OCI-LY7 (cell line): ENCODE measurements around the gene SH3PXD2A. TPM values are rescaled to one million over a fixed set of nuclear protein-coding genes. Genes with fewer than 3 reads are reported as not detected.

ENCODE experiments used
- BruUV-seq: library from RNA; stranded (reverse); fragments of 400-500 nt; replicated peaks from 2 replicates; lab custom pipeline; 2021; lab: Mats Ljungman, UMichigan
- CTCF ChIA-PET: fragments of 300-600 bp; sonication (Branson Sonifier 250); formaldehyde crosslinking; loops from one replicate; lab custom pipeline; 2022; ENCODE audit warnings: antibody characterized with exemption; ENCODE audit not compliant: unreplicated experiment; lab: Charles Lee
- POLR2A ChIA-PET: fragments of 300-600 bp; sonication (Branson Sonifier 250); formaldehyde crosslinking; loops from one replicate; lab custom pipeline; 2022; ENCODE audit warnings: antibody characterized with exemption; lab: Charles Lee
- DNase-seq: peaks from one replicate; pipeline ENCODE4 v3.0.0-alpha.2; 2015; ENCODE audit warnings: low spot score
- H2AFZ ChIP-seq: fragments of 200-600 bp; sonication (generic), shearing (Covaris generic); 2 replicates; pipeline ENCODE4 v1.6.1; 2014; ENCODE audit warnings: mild to moderate bottlenecking, antibody characterized with exemption, low read length, moderate library complexity
- H3K27ac ChIP-seq: fragments of 200-600 bp; sonication (generic); 2 replicates; pipeline ENCODE4 v1.5.1; 2014; ENCODE audit warnings: mixed run types, low read depth, mild to moderate bottlenecking, moderate library complexity, low read length, inconsistent platforms; ENCODE audit not compliant: poor library complexity, severe bottlenecking
- H3K36me3 ChIP-seq: fragments of 200-600 bp; sonication (generic); 2 replicates; pipeline ENCODE4 v1.6.1; 2014; ENCODE audit warnings: mild to moderate bottlenecking, antibody characterized with exemption, low read length, moderate library complexity, mixed read lengths; ENCODE audit not compliant: insufficient read depth
- H3K4me1 ChIP-seq: fragments of 200-600 bp; sonication (generic); 2 replicates; pipeline ENCODE4 v1.5.1; 2014; ENCODE audit warnings: mild to moderate bottlenecking, low read length; ENCODE audit not compliant: insufficient read depth, poor library complexity, severe bottlenecking
- H3K4me2 ChIP-seq: fragments of 200-600 bp; sonication (generic); 2 replicates; pipeline ENCODE4 v1.6.1; 2014; ENCODE audit warnings: mild to moderate bottlenecking, low read length
- H3K4me3 ChIP-seq: fragments of 200-600 bp; sonication (generic); 2 replicates; pipeline ENCODE4 v1.5.1; 2014; ENCODE audit warnings: mild to moderate bottlenecking, low read depth, low read length; ENCODE audit not compliant: poor library complexity, severe bottlenecking
- H3K79me2 ChIP-seq: fragments of 200-600 bp; sonication (generic); 2 replicates; pipeline ENCODE4 v1.6.1; 2016; ENCODE audit warnings: low read depth, mild to moderate bottlenecking, low read length, moderate library complexity, mixed read lengths; ENCODE audit not compliant: insufficient read depth
- H3K9me2 ChIP-seq: fragments of 200-600 bp; sonication (generic); 2 replicates; pipeline ENCODE4 v1.6.1; 2016; ENCODE audit warnings: mild to moderate bottlenecking, low read length, mixed read lengths; ENCODE audit not compliant: insufficient read depth
- H3K9me3 ChIP-seq: fragments of 200-600 bp; sonication (generic); 2 replicates; pipeline ENCODE4 v1.6.1; 2014; ENCODE audit warnings: mild to moderate bottlenecking, mixed run types, low read length, mixed read lengths
- H4K20me1 ChIP-seq: fragments of 200-600 bp; sonication (generic); 2 replicates; pipeline ENCODE4 v1.6.1; 2014; ENCODE audit warnings: mild to moderate bottlenecking, antibody characterized with exemption, low read length, moderate library complexity, mixed read lengths; ENCODE audit not compliant: insufficient read depth
- CTCF ChIP-seq: fragments of 200-600 bp; sonication (generic); conservative IDR thresholded peaks from 2 replicates; pipeline ENCODE4 v1.5.1; 2014; ENCODE audit warnings: mild to moderate bottlenecking, antibody characterized with exemption, low read length, moderate library complexity, mixed read lengths
- EZH2phosphoT487 ChIP-seq: fragments of 200-600 bp; sonication (generic); IDR thresholded peaks from 2 replicates; pipeline ENCODE4 v1.6.1; 2018; ENCODE audit warnings: low read depth, borderline replicate concordance, mild to moderate bottlenecking, mixed run types, antibody characterized with exemption, low read length, moderate library complexity, mixed read lengths
- intact Hi-C: fragments of 100-400 bp; cut with micrococcal nuclease; formaldehyde crosslinking; loops from one replicate; pipeline ENCODE4 v1.10.0; 2022; ENCODE audit not compliant: unreplicated experiment
- total RNA-seq, 2 experiments: library from RNA; depleted of rRNA in 1 of 2; stranded (reverse); fragments of >200 nt in 1 of 2; shearing (Covaris generic) in 1 of 2; gene quantifications; 2 replicates each; pipeline ENCODE4 v1.2.3, GENCODE V29; 2014 to 2022

Gene SH3PXD2A
- total RNA-seq, 2 experiments from 2014 or later, result 0.85 to 5.9 TPM

GRCh38 chr10:103876155-103876554 lies 20.8 kb upstream of the SH3PXD2A start:
- Histone ChIP-seq H3K9me3 (no peaks in the 10 kb centered on the region), H3K4me3 (no peak overlapping the region), H3K36me3 (no peaks in the 10 kb centered on the region), H2AFZ (no peak overlapping the region), H3K79me2 (no peaks in the 10 kb centered on the region), H4K20me1 (no peaks in the 10 kb centered on the region), H3K27ac (no peak overlapping the region), H3K9me2 (no peaks in the 10 kb centered on the region), H3K4me1 (no peaks in the 10 kb centered on the region), H3K4me2 (no peak overlapping the region)
- ChIA-PET CTCF (interaction anchor here (1.0 kb wide), 1 partner anchor 12 kb away, joined by 3 read pairs; no protein-coding TSS in a partner anchor), POLR2A (no interaction called here)
- no peak for DNase-seq
- intact Hi-C loops, result no loop called here
- TF ChIP-seq CTCF, result no peak
- TF ChIP-seq EZH2phosphoT487, result no peak
- no TSS peak for BruUV-seq

GRCh38 chr10:103874730-103875129 lies 19.4 kb upstream of the SH3PXD2A start:
- Histone ChIP-seq H3K9me2 (no peaks in the 10 kb centered on the region), H3K79me2 (no peaks in the 10 kb centered on the region), H3K9me3 (no peaks in the 10 kb centered on the region), H4K20me1 (no peaks in the 10 kb centered on the region), H3K4me1 (no peaks in the 10 kb centered on the region), H2AFZ (no peak overlapping the region), H3K4me2 (no peak overlapping the region), H3K4me3 (no peak overlapping the region), H3K27ac (no peak overlapping the region), H3K36me3 (no peaks in the 10 kb centered on the region)
- CTCF ChIA-PET, result no interaction called here
- POLR2A ChIA-PET, result interaction anchor here (0.7 kb wide), 2 partner anchors 13 to 26 kb away, joined by 3 read pairs; no protein-coding TSS in a partner anchor
- TF ChIP-seq CTCF (no peak), EZH2phosphoT487 (no peak)
- BruUV-seq, result no TSS peak
- DNase-seq, result no peak
- intact Hi-C loops, result no loop called here

GRCh38 chr10:103872137-103872931 lies 17.0 kb upstream of the SH3PXD2A start:
- Histone ChIP-seq H3K79me2 (no peaks in the 10 kb centered on the region), H3K4me3 (no peak overlapping the region), H3K27ac (no peak overlapping the region), H3K4me1 (no peaks in the 10 kb centered on the region), H3K36me3 (no peaks in the 10 kb centered on the region), H3K4me2 (no peak overlapping the region), H3K9me2 (no peaks in the 10 kb centered on the region), H4K20me1 (no peaks in the 10 kb centered on the region), H3K9me3 (no peaks in the 10 kb centered on the region), H2AFZ (no peak overlapping the region)
- intact Hi-C loops, result no loop called here
- TF ChIP-seq EZH2phosphoT487, result no peak
- no peak for TF ChIP-seq CTCF
- ChIA-PET CTCF (no interaction called here), POLR2A (no interaction called here)
- no peak for DNase-seq
- BruUV-seq, result no TSS peak
